Vagina (tissue), 2 donors: ENCODE data around the gene STRA6.

Experiments
- POLR2A ChIP-seq, 2 donors: fragments of 450-650 bp; IDR thresholded peaks; one replicate each; pipeline ENCODE4 v1.6.1; 2017; ENCODE audit warnings: antibody characterized with exemption in 2 of 2, mild to moderate bottlenecking in 2 of 2, moderate library complexity in 2 of 2
- POLR2AphosphoS5 ChIP-seq, 2 donors: sonication (generic); formaldehyde crosslinking; IDR thresholded peaks; one replicate each; pipeline ENCODE4 v1.9.0; 2017; ENCODE audit warnings: antibody characterized with exemption in 2 of 2, mild to moderate bottlenecking in 2 of 2, low read depth in 1 of 2; ENCODE audit not compliant: insufficient read depth in 1 of 2
- TF ChIP-seq, protein P1 (sequence below), 3 experiments: fragments of 450-650 bp in 2 of 3; fragments of 200-600 bp in 1 of 3; sonication (generic) in 1 of 3; IDR thresholded peaks; one replicate each; pipeline ENCODE4 v1.5.1; 2017 to 2019; ENCODE audit warnings: antibody characterized with exemption in 3 of 3, mild to moderate bottlenecking in 2 of 3, moderate library complexity in 2 of 3

DNA sequence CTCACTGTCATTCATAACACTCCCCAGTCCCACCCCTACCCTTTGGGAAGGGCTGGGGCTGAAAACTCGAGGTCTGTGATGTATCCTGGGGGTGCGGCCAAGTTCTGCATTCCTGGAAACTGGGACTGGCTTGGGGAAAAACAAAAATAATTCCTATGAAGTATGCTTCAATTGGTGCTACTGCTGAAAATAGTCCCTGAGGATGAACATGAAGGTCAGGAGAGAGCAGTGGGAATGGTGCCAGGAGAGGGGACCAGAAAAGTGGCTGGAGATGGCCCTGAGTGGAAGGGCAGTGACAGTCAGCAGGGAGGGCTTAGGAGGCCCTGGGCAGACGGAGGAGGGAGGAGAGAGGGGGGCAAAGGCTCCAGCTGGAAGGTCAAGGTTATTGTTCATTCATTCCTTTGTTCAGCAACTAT is 33.9 kb downstream of the STRA6 start:
- TF ChIP-seq, protein P1, sequence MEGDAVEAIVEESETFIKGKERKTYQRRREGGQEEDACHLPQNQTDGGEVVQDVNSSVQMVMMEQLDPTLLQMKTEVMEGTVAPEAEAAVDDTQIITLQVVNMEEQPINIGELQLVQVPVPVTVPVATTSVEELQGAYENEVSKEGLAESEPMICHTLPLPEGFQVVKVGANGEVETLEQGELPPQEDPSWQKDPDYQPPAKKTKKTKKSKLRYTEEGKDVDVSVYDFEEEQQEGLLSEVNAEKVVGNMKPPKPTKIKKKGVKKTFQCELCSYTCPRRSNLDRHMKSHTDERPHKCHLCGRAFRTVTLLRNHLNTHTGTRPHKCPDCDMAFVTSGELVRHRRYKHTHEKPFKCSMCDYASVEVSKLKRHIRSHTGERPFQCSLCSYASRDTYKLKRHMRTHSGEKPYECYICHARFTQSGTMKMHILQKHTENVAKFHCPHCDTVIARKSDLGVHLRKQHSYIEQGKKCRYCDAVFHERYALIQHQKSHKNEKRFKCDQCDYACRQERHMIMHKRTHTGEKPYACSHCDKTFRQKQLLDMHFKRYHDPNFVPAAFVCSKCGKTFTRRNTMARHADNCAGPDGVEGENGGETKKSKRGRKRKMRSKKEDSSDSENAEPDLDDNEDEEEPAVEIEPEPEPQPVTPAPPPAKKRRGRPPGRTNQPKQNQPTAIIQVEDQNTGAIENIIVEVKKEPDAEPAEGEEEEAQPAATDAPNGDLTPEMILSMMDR (IDR thresholded peaks at IDR 0.05) = no peak
- no peak for TF ChIP-seq POLR2AphosphoS5 (IDR thresholded peaks at IDR 0.05; ENCODE audit: insufficient read depth in 1 of 2, low read depth in 1 of 2)
- TF ChIP-seq POLR2A (IDR thresholded peaks at IDR 0.05) = no peak
